HG03025 (cell line): ENCODE results near the gene ABCA8.

ENCODE experiments used
- ATAC-seq: cut with Tn5 transposase; IDR thresholded peaks from one replicate; pipeline ENCODE4 v1.9.1; 2021; ENCODE audit warnings: mild to moderate bottlenecking, moderate library complexity; ENCODE audit not compliant: unreplicated experiment, low FRiP score

ABCA8 gene

GRCh38 chr17:68943123-68943811, 11.9 kb downstream of the ABCA8 start:
- no peak for ATAC-seq

GRCh38 chr17:68942389-68942788, 12.8 kb downstream of the ABCA8 start:
- no peak for ATAC-seq

- ATAC-seq: no peak
Measured at GRCh38 chr17:68941761-68942160, 13.4 kb downstream of the ABCA8 start.

GRCh38 chr17:68939195-68939594, 16.0 kb downstream of the ABCA8 start:
- ATAC-seq: no peak

GRCh38 chr17:68937890-68938514, 17.2 kb downstream of the ABCA8 start:
- no peak for ATAC-seq

- ATAC-seq: no peak
Measured at GRCh38 chr17:68927516-68927915, 27.7 kb downstream of the ABCA8 start.

GRCh38 chr17:68924793-68925720, 30.1 kb downstream of the ABCA8 start:
- no peak for ATAC-seq

GRCh38 chr17:68910789-68911431, 44.3 kb downstream of the ABCA8 start:
- no peak for ATAC-seq

GRCh38 chr17:68910251-68910705, 44.9 kb downstream of the ABCA8 start:
- ATAC-seq: no peak

GRCh38 chr17:68909066-68909465, 46.1 kb downstream of the ABCA8 start:
- ATAC-seq: no peak

- peak; percentile 55 for ATAC-seq
Measured at GRCh38 chr17:68908045-68908444, 47.1 kb downstream of the ABCA8 start.

GRCh38 chr17:68906638-68907037, 48.6 kb downstream of the ABCA8 start:
- ATAC-seq: no peak

GRCh38 chr17:68903286-68903685, 51.9 kb downstream of the ABCA8 start:
- no peak for ATAC-seq

- ATAC-seq: no peak
Measured at GRCh38 chr17:68897557-68897956, 57.6 kb downstream of the ABCA8 start.

- ATAC-seq: no peak
Measured at GRCh38 chr17:68892658-68893057, 62.5 kb downstream of the ABCA8 start.

- ATAC-seq: no peak
Measured at GRCh38 chr17:68892193-68892592, 63.0 kb downstream of the ABCA8 start.

GRCh38 chr17:68886401-68886800, 68.8 kb downstream of the ABCA8 start:
- no peak for ATAC-seq

- no peak for ATAC-seq
Measured at GRCh38 chr17:68884888-68885287, 70.3 kb downstream of the ABCA8 start.

- ATAC-seq: no peak
Measured at GRCh38 chr17:68878226-68878885, 76.8 kb downstream of the ABCA8 start.

GRCh38 chr17:68871447-68871846, 83.7 kb downstream of the ABCA8 start:
- ATAC-seq: no peak
